Right lobe of liver (tissue), 6 donors: ENCODE results near the gene KHNYN. TPM values are rescaled to one million over a fixed set of nuclear protein-coding genes. Genes with fewer than 3 reads are reported as not detected.
A peak's percentile ranks its signal among the peaks of the same experiment; 100 is the strongest.

Experiments
- ATAC-seq, 4 donors: fragments of 200-7000 bp; cut with Tn5 transposase; one replicate each; pipeline ENCODE4 v1.9.1; 2020; ENCODE audit warnings: mild to moderate bottlenecking in 4 of 4, moderate library complexity in 4 of 4
- DNase-seq, 3 donors: peaks; one replicate each; pipeline ENCODE4 v3.0.0-alpha.2; 2020
- H3K27ac ChIP-seq, 3 donors: fragments of 200-600 bp; one replicate each; pipeline ENCODE4 v1.8.0; 2022
- H3K27me3 ChIP-seq, 2 donors: fragments of 200-600 bp; one replicate each; pipeline ENCODE4 v1.8.0; 2022
- H3K36me3 ChIP-seq, 4 donors: fragments of 200-600 bp; sonication (generic) in 1 of 4; one replicate each; pipeline versions ENCODE4 v1.5.1 to v1.8.0; 2017 to 2022; ENCODE audit warnings: control low read depth in 1 of 4
- H3K4me1 ChIP-seq, 4 donors: fragments of 200-600 bp; sonication (generic) in 1 of 4; one replicate each; pipeline versions ENCODE4 v1.5.1 to v1.8.0; 2017 to 2022; ENCODE audit warnings: control low read depth in 1 of 4
- H3K4me3 ChIP-seq, 3 donors: fragments of 200-600 bp; one replicate each; pipeline ENCODE4 v1.8.0; 2022
- H3K9me3 ChIP-seq, 4 donors: fragments of 200-600 bp; sonication (generic) in 1 of 4; one replicate each; pipeline versions ENCODE4 v1.5.1 to v1.8.0; 2017 to 2022; ENCODE audit warnings: control low read depth in 1 of 4
- POLR2A ChIP-seq: fragments of 450-650 bp; IDR thresholded peaks from one replicate; pipeline ENCODE4 v1.6.1; 2017; ENCODE audit warnings: antibody characterized with exemption, mild to moderate bottlenecking
- WGBS: methylation state at CpG from one replicate; pipeline ENCODE4 v1.1.6; 2018; ENCODE audit warnings: low coverage, low lambda C conversion rate; ENCODE audit not compliant: insufficient coverage; ENCODE audit errors: missing lambda C conversion rate; 5-methylcytosine and 5-hydroxymethylcytosine counted together
- intact Hi-C, 2 donors: fragments of 100-400 bp; cut with DNase I; formaldehyde crosslinking; loops; one replicate each; pipeline versions ENCODE4 v1.11.2 to v1.14.1; 2022
- total RNA-seq, 6 experiments: library from RNA; depleted of rRNA in 2 of 6; stranded (reverse); fragments of >200 nt in 2 of 6; fragmentation: NEBNext Ultra II Directional in 3 of 6; extraction: Animal tissue kit (Norgen Biotek cat#: 25700) in 3 of 6; gene quantifications; one replicate each; pipeline versions ENCODE4 v1.1.0 to v1.2.4, GENCODE V29; 2016 to 2023
- TF ChIP-seq, protein P1 (sequence below), 4 donors: fragments of 200-600 bp in 3 of 4; fragments of 450-650 bp in 1 of 4; IDR thresholded peaks; one replicate each; pipeline versions ENCODE4 v1.5.1 to v1.8.0; 2016 to 2022; ENCODE audit warnings: antibody characterized with exemption in 4 of 4, mild to moderate bottlenecking in 2 of 4
- donor health status: DM: no; HTN: yes; CAD: no.
- donor health status: DM: no; HTN: no; CAD: no.
- donor health status: DM: no; HTN: no; CAD: no.
- donor health status: DM: no; HTN: yes; CAD: no.
- donor health status: DM: no; HTN: yes; CAD: no.

KHNYN gene
- total RNA-seq, 6 experiments from 2014 or later: 19.6 to 24.9 (median 21.4) TPM

DNA sequence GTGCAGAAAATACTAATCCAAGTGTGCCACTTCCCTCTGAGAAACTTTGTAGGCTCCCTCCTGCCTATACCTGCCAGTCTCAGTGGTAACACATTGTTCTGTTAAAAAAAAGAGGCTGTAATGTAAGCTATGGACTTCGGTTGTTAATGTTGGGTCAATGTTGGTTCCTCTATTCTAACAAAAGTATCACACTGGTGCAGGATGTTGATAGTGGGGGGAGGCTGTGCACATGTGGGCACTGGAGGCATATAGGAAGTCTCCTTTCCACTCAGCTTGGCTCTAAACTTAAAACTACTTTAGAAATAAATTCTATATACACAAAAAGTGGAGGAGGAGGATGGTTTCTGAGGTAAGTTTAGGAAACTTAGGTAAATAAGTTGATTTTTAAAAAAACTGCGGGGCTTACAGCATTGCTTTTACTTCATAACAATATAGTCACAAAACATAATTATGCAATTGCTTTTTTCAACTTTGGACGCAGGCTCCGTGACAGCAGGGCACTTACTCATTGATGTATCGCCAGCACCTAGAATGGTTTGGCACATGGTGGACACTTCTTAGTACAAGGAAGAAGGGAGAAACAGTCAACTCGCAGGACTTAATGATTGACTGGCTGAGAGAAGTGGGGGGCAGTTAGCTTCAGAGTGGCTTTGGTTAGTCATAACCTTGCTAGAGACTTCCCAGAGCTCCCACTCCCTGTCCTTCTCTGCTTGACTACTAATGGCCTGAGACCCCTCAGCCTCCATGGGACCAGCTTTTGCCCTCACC is 38.9 kb upstream of the KHNYN start:
- intact Hi-C loops: no loop called here
- peaks cover 0 to 17% (median 0%) of the 10 kb centered on the region in 4 donors for H3K4me1 ChIP-seq
- H3K36me3 ChIP-seq: no peaks in the 10 kb centered on the region
- H3K9me3 ChIP-seq: no peaks in the 10 kb centered on the region
- no peaks in the 10 kb centered on the region for H3K27me3 ChIP-seq
- 43% methylated on average over 6 of the region's 6 CpGs for WGBS
- H3K4me3 ChIP-seq: no peak overlapping the region
- DNase-seq: no peak
- no peak overlapping the region for H3K27ac ChIP-seq
- no peak for ATAC-seq
- TF ChIP-seq, protein P1, sequence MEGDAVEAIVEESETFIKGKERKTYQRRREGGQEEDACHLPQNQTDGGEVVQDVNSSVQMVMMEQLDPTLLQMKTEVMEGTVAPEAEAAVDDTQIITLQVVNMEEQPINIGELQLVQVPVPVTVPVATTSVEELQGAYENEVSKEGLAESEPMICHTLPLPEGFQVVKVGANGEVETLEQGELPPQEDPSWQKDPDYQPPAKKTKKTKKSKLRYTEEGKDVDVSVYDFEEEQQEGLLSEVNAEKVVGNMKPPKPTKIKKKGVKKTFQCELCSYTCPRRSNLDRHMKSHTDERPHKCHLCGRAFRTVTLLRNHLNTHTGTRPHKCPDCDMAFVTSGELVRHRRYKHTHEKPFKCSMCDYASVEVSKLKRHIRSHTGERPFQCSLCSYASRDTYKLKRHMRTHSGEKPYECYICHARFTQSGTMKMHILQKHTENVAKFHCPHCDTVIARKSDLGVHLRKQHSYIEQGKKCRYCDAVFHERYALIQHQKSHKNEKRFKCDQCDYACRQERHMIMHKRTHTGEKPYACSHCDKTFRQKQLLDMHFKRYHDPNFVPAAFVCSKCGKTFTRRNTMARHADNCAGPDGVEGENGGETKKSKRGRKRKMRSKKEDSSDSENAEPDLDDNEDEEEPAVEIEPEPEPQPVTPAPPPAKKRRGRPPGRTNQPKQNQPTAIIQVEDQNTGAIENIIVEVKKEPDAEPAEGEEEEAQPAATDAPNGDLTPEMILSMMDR (IDR thresholded peaks at IDR 0.05): no peak
- TF ChIP-seq POLR2A: no peak

- no peaks in the 10 kb centered on the region for H3K27me3 ChIP-seq
- H3K36me3 ChIP-seq: no peaks in the 10 kb centered on the region
- H3K4me1 ChIP-seq: peaks cover 0 to 10% (median 0%) of the 10 kb centered on the region in 4 donors
- H3K4me3 ChIP-seq: no peak overlapping the region
- TF ChIP-seq, protein P1 (IDR thresholded peaks at IDR 0.05): no peak
- no peak for TF ChIP-seq POLR2A
- H3K27ac ChIP-seq: no peak overlapping the region
- peak in 2 of 4 donors; percentile 13 to 21 for ATAC-seq
- intact Hi-C loops: no loop called here
- 66% methylated on average over 8 of the region's 8 CpGs for WGBS
- H3K9me3 ChIP-seq: no peaks in the 10 kb centered on the region
- DNase-seq: no peak
Measured at GRCh38 chr14:24392325-24393091, 37.2 kb upstream of the KHNYN start.

- Histone ChIP-seq H3K27me3 (no peaks in the 10 kb centered on the region), H3K9me3 (no peaks in the 10 kb centered on the region), H3K4me1 (peaks cover 0 to 12% (median 0%) of the 10 kb centered on the region in 4 donors), H3K4me3 (no peak overlapping the region), H3K27ac (no peak overlapping the region), H3K36me3 (no peaks in the 10 kb centered on the region)
- TF ChIP-seq, protein P1 (IDR thresholded peaks at IDR 0.05): no peak
- no peak for TF ChIP-seq POLR2A
- DNase-seq (no peak), ATAC-seq (no peak)
- intact Hi-C loops: no loop called here
- WGBS: 36% methylated on average over 3 of the region's 3 CpGs
Measured at GRCh38 chr14:24394275-24394674, 35.5 kb upstream of the KHNYN start.

DNA sequence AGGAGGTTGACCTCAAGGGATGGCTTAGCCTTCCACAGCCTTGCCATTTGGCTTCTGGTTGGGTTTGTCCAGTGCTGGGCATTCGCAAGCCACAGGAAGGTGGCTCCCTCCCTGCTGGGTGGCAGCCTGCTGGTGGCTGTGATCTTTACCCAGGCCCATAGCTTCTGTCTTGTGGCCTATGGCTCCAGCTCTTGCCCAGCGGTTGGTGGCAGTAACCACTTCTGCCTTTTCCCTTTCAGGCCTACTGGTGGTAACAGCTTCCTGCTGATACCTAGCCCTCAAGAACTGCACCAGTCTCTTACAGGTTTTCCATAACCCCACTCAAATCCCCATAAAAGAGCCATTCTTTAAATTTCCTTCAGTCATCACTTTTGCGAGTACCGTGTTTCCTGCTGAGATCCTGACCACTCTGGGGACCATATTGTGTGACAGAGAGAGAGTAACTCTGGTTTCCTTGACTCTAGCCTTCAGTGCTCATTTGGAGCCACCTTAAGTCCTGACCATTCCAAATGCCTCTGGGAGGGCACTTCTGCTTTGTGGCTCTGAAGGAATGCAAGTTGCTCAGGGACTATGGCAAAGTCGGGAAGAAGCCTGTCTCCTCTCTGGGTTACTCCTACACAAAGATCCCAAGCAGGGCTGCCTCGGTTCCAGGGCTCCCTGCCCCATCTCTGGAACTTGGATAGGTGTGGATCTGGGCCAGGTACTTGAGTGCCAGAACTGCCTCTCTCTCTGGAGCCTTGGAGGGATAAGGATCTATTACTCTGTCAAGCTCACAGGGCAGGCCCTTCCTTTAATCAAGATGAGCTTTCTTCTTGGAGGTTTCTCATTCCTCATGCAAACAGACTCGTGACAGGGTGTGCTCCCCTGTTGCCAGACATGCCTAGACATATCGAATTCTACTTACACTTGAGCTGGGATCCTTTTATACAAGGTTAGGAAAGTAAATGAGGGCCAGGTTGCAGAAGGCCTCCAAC is 33.9 kb upstream of the KHNYN start:
- Histone ChIP-seq H3K27ac (no peak overlapping the region), H3K36me3 (no peaks in the 10 kb centered on the region), H3K4me1 (peaks cover 0 to 23% (median 0%) of the 10 kb centered on the region in 4 donors), H3K4me3 (no peak overlapping the region), H3K27me3 (no peaks in the 10 kb centered on the region), H3K9me3 (no peaks in the 10 kb centered on the region)
- ATAC-seq (no peak), DNase-seq (no peak)
- 77% methylated on average over 5 of the region's 8 CpGs for WGBS
- intact Hi-C loops: no loop called here
- TF ChIP-seq POLR2A: no peak
- TF ChIP-seq, protein P1 (IDR thresholded peaks at IDR 0.05): no peak
